Hepatocyte (in vitro differentiated cells): ENCODE results near the gene FAM124A. TPM values are rescaled to one million over a fixed set of nuclear protein-coding genes. Genes with fewer than 3 reads are reported as not detected.

Experiments used
- DNase-seq: peaks from one replicate; pipeline ENCODE4 v3.0.0-alpha.2; 2016; ENCODE audit warnings: low spot score
- H2AFZ ChIP-seq: fragments of 200-600 bp; sonication (generic); 2 replicates; pipeline ENCODE4 v1.6.0; 2016; ENCODE audit warnings: antibody characterized with exemption, mild to moderate bottlenecking
- H3K27ac ChIP-seq: fragments of 200-600 bp; sonication (generic); 2 replicates; pipeline ENCODE4 v1.5.1; 2016; ENCODE audit warnings: mild to moderate bottlenecking
- H3K27me3 ChIP-seq: fragments of 200-600 bp; sonication (generic); 2 replicates; pipeline ENCODE4 v1.6.1; 2016
- H3K36me3 ChIP-seq: fragments of 200-600 bp; sonication (generic); replicated peaks from 2 replicates; pipeline ENCODE4 v1.5.1; 2016; ENCODE audit warnings: low read depth; ENCODE audit not compliant: insufficient read depth
- H3K4me1 ChIP-seq: fragments of 200-600 bp; sonication (generic); 2 replicates; pipeline ENCODE4 v1.5.1; 2016; ENCODE audit warnings: mild to moderate bottlenecking, moderate library complexity; ENCODE audit not compliant: insufficient read depth
- H3K4me2 ChIP-seq: fragments of 200-600 bp; sonication (generic); 2 replicates; pipeline ENCODE4 v1.6.0; 2016
- H3K4me3 ChIP-seq: fragments of 200-600 bp; sonication (generic); 2 replicates; pipeline ENCODE4 v1.5.1; 2016; ENCODE audit warnings: mild to moderate bottlenecking
- H3K79me2 ChIP-seq: fragments of 200-600 bp; sonication (generic); 2 replicates; pipeline ENCODE4 v1.6.0; 2017; ENCODE audit warnings: mild to moderate bottlenecking
- H3K9me2 ChIP-seq: fragments of 200-600 bp; sonication (generic); replicated peaks from 2 replicates; pipeline ENCODE4 v1.6.0; 2017; ENCODE audit warnings: mild to moderate bottlenecking; ENCODE audit not compliant: insufficient read depth
- H3K9me3 ChIP-seq: fragments of 200-600 bp; sonication (generic); 2 replicates; pipeline ENCODE4 v1.5.1; 2016; ENCODE audit warnings: low read depth, mild to moderate bottlenecking
- H4K20me1 ChIP-seq: fragments of 200-600 bp; sonication (generic); 2 replicates; pipeline ENCODE4 v1.6.0; 2016; ENCODE audit warnings: mild to moderate bottlenecking; ENCODE audit not compliant: insufficient read depth, poor library complexity, severe bottlenecking
- EZH2 ChIP-seq: fragments of 200-600 bp; sonication (generic); IDR thresholded peaks from 2 replicates; pipeline ENCODE4 v1.6.1; 2016; ENCODE audit warnings: antibody characterized with exemption, mild to moderate bottlenecking, borderline replicate concordance
- EZH2phosphoT487 ChIP-seq: fragments of 200-600 bp; sonication (generic); IDR thresholded peaks from one replicate; pipeline ENCODE4 v1.6.1; 2018; ENCODE audit warnings: antibody characterized with exemption, mild to moderate bottlenecking, low read depth, moderate library complexity; ENCODE audit not compliant: unreplicated experiment, severe bottlenecking
- WGBS: methylation state at CpG from one replicate; pipeline ENCODE4 v1.1.6; 2016; ENCODE audit warnings: low lambda C conversion rate; ENCODE audit errors: missing lambda C conversion rate; 5-methylcytosine and 5-hydroxymethylcytosine counted together
- polyA plus RNA-seq: library from polyadenylated mRNA; unstranded; fragments of >200 nt; fragmentation: Nextera tagmentation; extraction: Ambion mirVana; gene quantifications from 2 replicates; pipeline ENCODE4 v1.2.1, GENCODE V29; 2016
- total RNA-seq: library from RNA; depleted of rRNA; stranded (reverse); fragments of >200 nt; gene quantifications from 2 replicates; pipeline ENCODE4 v1.2.3, GENCODE V29; 2014
- TF ChIP-seq, protein P1 (sequence below): fragments of 200-600 bp; sonication (generic); IDR thresholded peaks from 2 replicates; pipeline ENCODE4 v1.5.1; 2016; ENCODE audit warnings: antibody characterized with exemption, mild to moderate bottlenecking; ENCODE audit not compliant: poor library complexity

Gene FAM124A
- total and polyA plus RNA-seq, 2 experiments from 2014 or later = 0.60 to 1.7 TPM

DNA sequence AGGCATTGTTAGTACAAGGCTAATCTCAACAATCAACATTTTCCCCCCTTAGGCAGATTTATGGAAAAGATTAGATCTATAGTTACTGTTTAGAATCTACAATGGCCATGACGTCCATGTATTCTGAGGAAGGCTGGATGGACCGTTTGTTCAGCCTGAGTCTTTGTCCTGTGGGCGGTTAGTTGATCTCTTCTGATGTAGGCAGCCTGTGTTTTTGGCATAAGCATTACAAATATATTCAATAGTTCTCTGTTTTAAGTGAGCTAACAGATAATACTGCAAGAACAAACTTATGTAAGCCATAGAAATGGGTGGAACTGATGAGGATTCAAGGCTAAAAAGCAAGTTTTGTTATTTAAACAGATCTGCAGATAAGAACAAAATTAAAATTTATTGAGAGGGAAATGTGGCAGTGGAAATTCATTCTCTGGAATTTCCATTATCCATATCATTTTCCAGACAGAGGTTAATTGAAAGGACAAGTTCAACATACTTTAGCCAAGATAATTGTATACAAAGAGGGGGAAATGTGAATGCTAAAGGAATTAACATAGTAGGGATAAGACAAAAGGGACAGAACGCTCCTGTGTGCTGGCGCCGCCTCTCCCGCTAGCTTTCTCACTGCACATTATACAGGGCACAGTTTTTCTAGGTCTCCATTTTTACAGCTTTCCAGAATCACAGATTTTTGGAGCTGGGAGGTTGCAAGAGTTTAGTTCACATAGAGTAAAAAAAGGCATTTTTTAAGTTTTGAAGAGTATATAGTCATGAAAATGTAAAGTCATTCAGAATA, 48.6 kb downstream of the FAM124A start:
- WGBS = 71% methylated on average over 7 of the region's 7 CpGs
- no peaks in the 10 kb centered on the region for H4K20me1 ChIP-seq
- no peaks in the 10 kb centered on the region for H3K9me3 ChIP-seq
- DNase-seq = no peak
- H3K4me1 ChIP-seq = no peaks in the 10 kb centered on the region
- no peak overlapping the region for H3K4me3 ChIP-seq
- H3K79me2 ChIP-seq = no peaks in the 10 kb centered on the region
- no peak overlapping the region for H3K27ac ChIP-seq
- H3K27me3 ChIP-seq = no peaks in the 10 kb centered on the region
- no peak for TF ChIP-seq EZH2phosphoT487
- TF ChIP-seq, protein P1, sequence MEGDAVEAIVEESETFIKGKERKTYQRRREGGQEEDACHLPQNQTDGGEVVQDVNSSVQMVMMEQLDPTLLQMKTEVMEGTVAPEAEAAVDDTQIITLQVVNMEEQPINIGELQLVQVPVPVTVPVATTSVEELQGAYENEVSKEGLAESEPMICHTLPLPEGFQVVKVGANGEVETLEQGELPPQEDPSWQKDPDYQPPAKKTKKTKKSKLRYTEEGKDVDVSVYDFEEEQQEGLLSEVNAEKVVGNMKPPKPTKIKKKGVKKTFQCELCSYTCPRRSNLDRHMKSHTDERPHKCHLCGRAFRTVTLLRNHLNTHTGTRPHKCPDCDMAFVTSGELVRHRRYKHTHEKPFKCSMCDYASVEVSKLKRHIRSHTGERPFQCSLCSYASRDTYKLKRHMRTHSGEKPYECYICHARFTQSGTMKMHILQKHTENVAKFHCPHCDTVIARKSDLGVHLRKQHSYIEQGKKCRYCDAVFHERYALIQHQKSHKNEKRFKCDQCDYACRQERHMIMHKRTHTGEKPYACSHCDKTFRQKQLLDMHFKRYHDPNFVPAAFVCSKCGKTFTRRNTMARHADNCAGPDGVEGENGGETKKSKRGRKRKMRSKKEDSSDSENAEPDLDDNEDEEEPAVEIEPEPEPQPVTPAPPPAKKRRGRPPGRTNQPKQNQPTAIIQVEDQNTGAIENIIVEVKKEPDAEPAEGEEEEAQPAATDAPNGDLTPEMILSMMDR = no peak
- TF ChIP-seq EZH2 = no peak
- H2AFZ ChIP-seq = no peak overlapping the region
- no peaks in the 10 kb centered on the region for H3K36me3 ChIP-seq
- no peaks in the 10 kb centered on the region for H3K9me2 ChIP-seq
- H3K4me2 ChIP-seq = no peak overlapping the region

DNA sequence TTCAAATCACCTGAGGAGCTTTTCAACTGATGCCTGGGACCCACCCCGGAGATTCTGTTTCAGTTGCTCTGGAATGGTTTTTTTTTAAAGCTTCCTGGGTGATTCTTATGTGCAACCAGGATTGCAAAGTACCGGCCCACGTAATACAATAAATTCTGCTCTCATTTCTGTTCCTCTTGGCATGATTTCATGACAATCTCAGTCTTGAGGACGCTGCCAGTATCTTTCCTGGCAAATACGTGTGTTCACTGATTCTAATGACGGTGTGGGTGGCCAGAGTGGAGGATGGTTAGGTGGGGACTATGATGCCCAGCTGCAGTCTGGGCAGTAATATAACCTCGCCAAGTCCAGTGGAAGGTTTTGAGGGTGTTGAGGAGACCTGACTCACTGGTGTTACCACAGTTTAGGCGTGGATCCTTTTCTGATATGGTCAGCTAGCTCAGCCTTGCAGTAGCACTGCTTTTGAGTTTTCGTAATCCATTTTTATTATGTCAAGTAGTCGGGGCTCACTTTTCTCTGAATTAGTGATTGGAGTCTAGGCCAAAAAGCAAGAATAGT, 49.4 kb downstream of the FAM124A start:
- Histone ChIP-seq H3K36me3 (no peaks in the 10 kb centered on the region), H3K4me3 (no peak overlapping the region), H2AFZ (no peak overlapping the region), H3K4me2 (no peak overlapping the region), H3K27ac (no peak overlapping the region), H3K9me3 (no peaks in the 10 kb centered on the region), H4K20me1 (no peaks in the 10 kb centered on the region), H3K9me2 (no peaks in the 10 kb centered on the region), H3K4me1 (no peaks in the 10 kb centered on the region), H3K27me3 (no peaks in the 10 kb centered on the region), H3K79me2 (no peaks in the 10 kb centered on the region)
- WGBS = 91% methylated on average over 10 of the region's 10 CpGs
- no peak for DNase-seq
- TF ChIP-seq EZH2 (no peak), EZH2phosphoT487 (no peak)
- TF ChIP-seq, protein P1 = no peak

DNA sequence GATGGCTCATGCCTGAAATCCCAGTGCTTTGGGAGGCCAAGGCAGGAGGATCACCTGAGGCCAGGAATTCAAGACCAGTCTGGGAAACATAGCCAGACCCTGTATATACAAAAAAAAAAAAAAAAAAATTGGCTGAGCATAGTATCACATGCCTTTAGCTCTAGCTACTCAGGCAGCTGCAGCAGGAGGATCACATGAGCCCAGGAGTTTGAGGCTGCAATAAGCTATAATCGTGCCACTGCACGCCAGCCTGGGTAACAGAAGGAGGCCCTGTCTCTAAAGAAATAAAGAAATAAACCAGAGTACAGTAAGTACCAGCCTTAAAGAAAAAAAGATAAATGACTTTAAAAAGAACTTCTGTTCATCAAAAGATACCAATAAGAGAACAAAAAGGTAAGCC, 52.9 kb downstream of the FAM124A start:
- no peak overlapping the region for H2AFZ ChIP-seq
- no peaks in the 10 kb centered on the region for H3K9me2 ChIP-seq
- no peak for DNase-seq
- no peaks in the 10 kb centered on the region for H3K27me3 ChIP-seq
- H3K4me1 ChIP-seq = no peaks in the 10 kb centered on the region
- no peak overlapping the region for H3K4me2 ChIP-seq
- no peaks in the 10 kb centered on the region for H3K79me2 ChIP-seq
- no peak for TF ChIP-seq EZH2phosphoT487
- TF ChIP-seq, protein P1 = no peak
- WGBS = 91% methylated on average over 2 of the region's 2 CpGs
- no peak overlapping the region for H3K4me3 ChIP-seq
- H3K36me3 ChIP-seq = no peaks in the 10 kb centered on the region
- H3K27ac ChIP-seq = no peak overlapping the region
- H3K9me3 ChIP-seq = no peaks in the 10 kb centered on the region
- H4K20me1 ChIP-seq = no peaks in the 10 kb centered on the region
